Ovary (tissue), 9 donors: Measurements from ENCODE around the gene FARP1. TPM values are rescaled to one million over a fixed set of nuclear protein-coding genes. Genes with fewer than 3 reads are reported as not detected.

Experiments used
- DNase-seq, 5 donors: peaks; one replicate each; pipeline ENCODE4 v3.0.0-alpha.2; 2019 to 2020
- H3K27ac ChIP-seq, 2 donors: fragments of 200-600 bp; one replicate each; pipeline versions ENCODE4 v1.5.1 to v1.8.0; 2019 to 2022
- H3K27me3 ChIP-seq: fragments of 200-600 bp; one replicate; pipeline ENCODE4 v1.8.0; 2022
- H3K36me3 ChIP-seq: fragments of 200-600 bp; sonication (generic); one replicate; pipeline ENCODE4 v1.5.1; 2019
- H3K4me1 ChIP-seq: one replicate; pipeline ENCODE4 v1.8.1; 2013; ENCODE audit warnings: mild to moderate bottlenecking, moderate library complexity; ENCODE audit not compliant: insufficient read depth
- H3K4me3 ChIP-seq: fragments of 200-600 bp; sonication (generic); one replicate; pipeline ENCODE4 v1.5.1; 2017
- H3K9me3 ChIP-seq, 2 donors: fragments of 200-600 bp in 1 of 2; sonication (generic) in 1 of 2; one replicate each; pipeline versions ENCODE4 v1.5.1 to v1.8.1; 2013 to 2019; ENCODE audit warnings: mild to moderate bottlenecking in 1 of 2, moderate library complexity in 1 of 2
- EP300 ChIP-seq: sonication (generic); formaldehyde crosslinking; IDR thresholded peaks from one replicate; pipeline ENCODE4 v1.6.1; 2017; ENCODE audit warnings: antibody characterized with exemption
- POLR2A ChIP-seq: fragments of 450-650 bp; IDR thresholded peaks from one replicate; pipeline ENCODE4 v1.6.1; 2017; ENCODE audit warnings: antibody characterized with exemption, mild to moderate bottlenecking, moderate library complexity
- WGBS, 3 donors: extraction: QIAGEN DNeasy Blood & Tissue Kit in 1 of 3; methylation state at CpG; one replicate each; pipeline versions ENCODE4 v1.1.5 to v1.1.7; 2013 to 2017; 5-methylcytosine and 5-hydroxymethylcytosine counted together
- intact Hi-C, 4 donors: fragments of 100-400 bp; cut with DNase I; formaldehyde crosslinking; loops; one replicate each; pipeline versions ENCODE4 v1.11.0 to v1.15.1; 2022 to 2023
- polyA plus RNA-seq, 2 donors: library from polyadenylated mRNA; stranded (reverse); fragments of 200-250 nt in 1 of 2; fragments of 350-450 nt in 1 of 2; fragmentation: Illumina TruSeq in 1 of 2; extraction: RNeasy Lipid Tissue Mini Kit (QIAGEN cat#74804) in 1 of 2; gene quantifications; one replicate each; pipeline ENCODE4 v1.2.3, GENCODE V29; 2013 to 2014
- total RNA-seq, 7 donors: library from RNA; depleted of rRNA in 2 of 7; stranded (reverse); fragments of >200 nt in 2 of 7; fragmentation: NEBNext Ultra II Directional in 3 of 7; extraction: Animal tissue kit (Norgen Biotek cat#: 25700) in 3 of 7; gene quantifications; one replicate each; pipeline versions ENCODE4 v1.1.0 to v1.2.4, GENCODE V29; 2016 to 2023
- TF ChIP-seq, protein P1 (sequence below), 3 donors: fragments of 450-650 bp in 2 of 3; fragments of 200-600 bp in 1 of 3; IDR thresholded peaks; one replicate each; pipeline versions ENCODE4 v1.5.1 to v1.8.0; 2016 to 2022; ENCODE audit warnings: antibody characterized with exemption in 3 of 3, mild to moderate bottlenecking in 1 of 3
- donor health status: DM: no; HTN: no; CAD: no; lungs with moderate emphysema.
- donor health status: DM: no; HTN: no; CAD: no.
- donor health status: Bipolar disorder and iron deficiency.
- donor health status: DM: yes; HTN: yes; CAD: no.
- donor health status: DM: no; HTN: no; CAD: no.
- donor health status: DM: yes; HTN: yes; CAD: no.

FARP1 gene
- total and polyA plus RNA-seq, 9 donors, result 10.2 to 90.1 (median 35.6) TPM

DNA sequence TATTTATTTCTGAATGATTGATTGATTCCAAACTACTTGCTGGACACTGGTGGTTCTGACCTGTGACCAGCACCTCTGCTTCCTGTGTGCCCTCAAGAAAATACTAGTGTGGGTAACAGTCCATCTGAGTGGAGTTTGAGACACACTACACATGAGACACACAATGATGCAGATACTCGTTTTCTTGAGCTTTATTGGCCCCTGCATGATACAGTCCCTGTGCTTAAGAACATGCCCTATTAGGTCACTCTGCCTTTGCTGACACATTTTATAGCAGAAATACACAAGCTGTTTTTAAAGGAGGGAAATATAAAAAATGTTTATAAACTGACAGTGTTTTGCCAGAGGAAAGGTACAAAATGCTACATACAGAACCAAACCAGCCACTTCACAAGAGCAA lies 307.1 kb downstream of the FARP1 start:
- Histone ChIP-seq H3K36me3 (no peaks in the 10 kb centered on the region), H3K27ac (no peak overlapping the region), H3K27me3 (no peaks in the 10 kb centered on the region), H3K9me3 (no peaks in the 10 kb centered on the region), H3K4me3 (no peak overlapping the region), H3K4me1 (peaks cover 8% of the 10 kb centered on the region)
- TF ChIP-seq, protein P1, sequence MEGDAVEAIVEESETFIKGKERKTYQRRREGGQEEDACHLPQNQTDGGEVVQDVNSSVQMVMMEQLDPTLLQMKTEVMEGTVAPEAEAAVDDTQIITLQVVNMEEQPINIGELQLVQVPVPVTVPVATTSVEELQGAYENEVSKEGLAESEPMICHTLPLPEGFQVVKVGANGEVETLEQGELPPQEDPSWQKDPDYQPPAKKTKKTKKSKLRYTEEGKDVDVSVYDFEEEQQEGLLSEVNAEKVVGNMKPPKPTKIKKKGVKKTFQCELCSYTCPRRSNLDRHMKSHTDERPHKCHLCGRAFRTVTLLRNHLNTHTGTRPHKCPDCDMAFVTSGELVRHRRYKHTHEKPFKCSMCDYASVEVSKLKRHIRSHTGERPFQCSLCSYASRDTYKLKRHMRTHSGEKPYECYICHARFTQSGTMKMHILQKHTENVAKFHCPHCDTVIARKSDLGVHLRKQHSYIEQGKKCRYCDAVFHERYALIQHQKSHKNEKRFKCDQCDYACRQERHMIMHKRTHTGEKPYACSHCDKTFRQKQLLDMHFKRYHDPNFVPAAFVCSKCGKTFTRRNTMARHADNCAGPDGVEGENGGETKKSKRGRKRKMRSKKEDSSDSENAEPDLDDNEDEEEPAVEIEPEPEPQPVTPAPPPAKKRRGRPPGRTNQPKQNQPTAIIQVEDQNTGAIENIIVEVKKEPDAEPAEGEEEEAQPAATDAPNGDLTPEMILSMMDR (IDR thresholded peaks at IDR 0.05), result no peak
- TF ChIP-seq POLR2A (no peak), EP300 (no peak)
- intact Hi-C loops, result loop anchor here in 1 of 4 donors (5.0 kb wide), 1 partner anchor 127 kb away; the partner anchor contains the start of gene STK24
- no peak for DNase-seq
- WGBS, 3 donors, result 16 to 42% (median 38%) methylated on average over 1 of the region's 1 CpG

- Histone ChIP-seq H3K27me3 (no peaks in the 10 kb centered on the region), H3K27ac (no peak overlapping the region), H3K4me1 (peaks cover 10% of the 10 kb centered on the region), H3K9me3 (no peaks in the 10 kb centered on the region), H3K36me3 (no peaks in the 10 kb centered on the region), H3K4me3 (no peak overlapping the region)
- no peak for TF ChIP-seq POLR2A
- TF ChIP-seq, protein P1 (IDR thresholded peaks at IDR 0.05), result no peak
- TF ChIP-seq EP300, result no peak
- WGBS, 3 donors, result 77 to 80% (median 80%) methylated on average over 14 of the region's 14 CpGs
- intact Hi-C loops, result loop anchor here in 1 of 4 donors (5.0 kb wide), 1 partner anchor 127 kb away; the partner anchor contains the start of gene STK24
- DNase-seq, result no peak
Measured at GRCh38 chr13:98450539-98451111, 307.7 kb downstream of the FARP1 start.

DNA sequence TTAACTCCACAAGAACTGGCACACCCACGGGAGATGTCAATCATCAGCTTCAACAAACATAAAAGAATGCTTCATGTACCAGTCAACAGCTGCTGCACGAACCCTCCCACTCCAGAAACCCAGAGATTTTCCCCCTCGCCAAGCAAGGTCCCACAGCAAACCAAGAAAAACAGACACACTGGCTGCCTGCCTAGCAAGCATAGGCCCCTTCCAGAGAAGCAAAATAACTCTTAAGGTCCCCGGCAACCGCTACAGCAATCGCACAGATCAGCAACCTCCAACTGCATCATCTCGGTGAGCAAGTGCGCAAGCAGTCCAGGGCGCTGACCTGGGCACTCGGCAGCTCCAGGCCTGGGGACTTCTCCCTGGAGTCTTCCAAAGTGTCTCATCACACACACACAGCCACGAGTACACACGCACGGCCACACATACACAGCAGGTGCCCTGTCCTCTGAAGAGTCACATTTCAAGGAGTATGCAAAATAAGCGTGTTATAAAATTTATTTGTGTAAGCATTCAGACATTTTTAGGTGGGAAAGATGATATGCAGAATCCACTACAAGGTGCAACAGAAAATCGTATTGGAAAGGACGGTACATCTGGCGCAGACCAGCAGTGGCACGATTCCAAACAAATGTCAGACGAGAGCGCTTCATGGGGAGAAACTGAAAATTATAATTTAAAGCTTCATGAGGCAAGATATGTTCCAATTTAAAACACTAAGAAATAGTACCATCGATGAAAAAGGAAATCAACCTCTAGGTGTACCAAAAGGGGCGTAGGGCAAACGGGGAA lies 309.0 kb downstream of the FARP1 start:
- Histone ChIP-seq H3K27ac (peak overlapping the region in 1 of 2 donors; percentile 35), H3K4me3 (no peak overlapping the region), H3K36me3 (no peaks in the 10 kb centered on the region), H3K27me3 (no peaks in the 10 kb centered on the region), H3K9me3 (no peaks in the 10 kb centered on the region), H3K4me1 (peaks cover 10% of the 10 kb centered on the region)
- TF ChIP-seq, protein P1 (IDR thresholded peaks at IDR 0.05), result no peak
- no peak for TF ChIP-seq EP300
- TF ChIP-seq POLR2A, result no peak
- peak in 4 of 5 donors; percentile 44 to 66 (median 46) for DNase-seq
- intact Hi-C loops, result loop anchor here in 1 of 4 donors (5.0 kb wide), 1 partner anchor 125 kb away; the partner anchor contains the start of gene STK24
- 53 to 64% (median 55%) methylated on average over 23 of the region's 23 CpGs for WGBS, 3 donors

DNA sequence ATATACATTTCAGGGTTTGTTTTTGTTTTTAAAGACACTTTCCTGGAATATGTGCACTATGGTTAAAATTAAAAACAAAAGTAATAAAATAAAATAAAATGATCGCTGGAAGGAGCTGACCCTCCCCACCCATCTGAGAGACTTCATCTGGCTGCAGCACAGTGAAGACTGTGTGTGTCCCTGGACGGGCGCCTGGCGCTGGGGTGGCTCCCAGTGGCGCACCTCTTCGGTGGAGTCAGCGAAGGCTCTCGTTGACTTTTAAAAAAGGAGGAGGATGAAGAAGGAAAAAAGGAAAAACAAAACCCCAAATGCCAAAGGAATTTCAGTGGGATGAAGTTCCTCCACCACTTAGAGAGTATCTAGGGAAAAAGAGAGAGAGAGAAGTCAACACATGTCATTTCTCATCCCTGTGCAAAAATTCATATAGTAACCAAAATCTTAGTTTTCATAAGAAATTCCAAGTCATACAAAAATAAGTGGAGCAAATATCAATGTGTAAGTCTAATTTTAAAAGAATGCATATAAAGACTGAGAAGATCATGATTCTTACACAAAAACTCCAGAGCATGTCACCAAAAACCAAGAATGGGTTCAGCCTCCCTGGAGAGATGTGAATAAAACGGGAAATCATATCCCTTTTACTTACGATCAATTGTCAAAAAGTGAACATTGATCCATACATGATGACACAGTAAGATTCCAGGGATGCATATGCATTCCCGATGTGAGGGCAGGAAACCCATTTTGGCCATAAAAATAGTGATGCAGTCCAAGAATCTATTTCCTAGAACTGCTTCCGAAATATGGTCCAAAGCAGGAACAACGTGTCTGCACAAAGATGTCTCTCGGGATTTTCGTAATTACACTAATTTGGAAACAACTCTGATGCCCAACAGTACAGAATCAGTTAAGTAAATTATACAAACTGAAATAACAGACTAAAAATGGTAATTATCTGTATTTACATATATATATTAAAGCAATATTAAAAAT lies 310.3 kb downstream of the FARP1 start:
- no peaks in the 10 kb centered on the region for H3K9me3 ChIP-seq
- peaks cover 10% of the 10 kb centered on the region for H3K4me1 ChIP-seq
- H3K36me3 ChIP-seq, result no peaks in the 10 kb centered on the region
- intact Hi-C loops, result loop anchor here in 1 of 4 donors (5.0 kb wide), 1 partner anchor 124 kb away; the partner anchor contains the start of gene STK24
- no peak for TF ChIP-seq EP300
- TF ChIP-seq, protein P1 (IDR thresholded peaks at IDR 0.05), result no peak
- no peak for TF ChIP-seq POLR2A
- H3K4me3 ChIP-seq, result no peak overlapping the region
- H3K27me3 ChIP-seq, result no peaks in the 10 kb centered on the region
- no peak for DNase-seq
- no peak overlapping the region for H3K27ac ChIP-seq
- 56 to 64% (median 60%) methylated on average over 15 of the region's 15 CpGs for WGBS, 3 donors
